ENCODE results near the gene TRIP12.

GRCh38 chr2:229818230-229818629, 103.6 kb downstream of the TRIP12 start:
- TF ChIP-seq, protein P1, sequence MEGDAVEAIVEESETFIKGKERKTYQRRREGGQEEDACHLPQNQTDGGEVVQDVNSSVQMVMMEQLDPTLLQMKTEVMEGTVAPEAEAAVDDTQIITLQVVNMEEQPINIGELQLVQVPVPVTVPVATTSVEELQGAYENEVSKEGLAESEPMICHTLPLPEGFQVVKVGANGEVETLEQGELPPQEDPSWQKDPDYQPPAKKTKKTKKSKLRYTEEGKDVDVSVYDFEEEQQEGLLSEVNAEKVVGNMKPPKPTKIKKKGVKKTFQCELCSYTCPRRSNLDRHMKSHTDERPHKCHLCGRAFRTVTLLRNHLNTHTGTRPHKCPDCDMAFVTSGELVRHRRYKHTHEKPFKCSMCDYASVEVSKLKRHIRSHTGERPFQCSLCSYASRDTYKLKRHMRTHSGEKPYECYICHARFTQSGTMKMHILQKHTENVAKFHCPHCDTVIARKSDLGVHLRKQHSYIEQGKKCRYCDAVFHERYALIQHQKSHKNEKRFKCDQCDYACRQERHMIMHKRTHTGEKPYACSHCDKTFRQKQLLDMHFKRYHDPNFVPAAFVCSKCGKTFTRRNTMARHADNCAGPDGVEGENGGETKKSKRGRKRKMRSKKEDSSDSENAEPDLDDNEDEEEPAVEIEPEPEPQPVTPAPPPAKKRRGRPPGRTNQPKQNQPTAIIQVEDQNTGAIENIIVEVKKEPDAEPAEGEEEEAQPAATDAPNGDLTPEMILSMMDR (conservative IDR thresholded peaks at IDR 0.05; ENCODE audit: low read length), result no peak
- TF ChIP-seq EZH2phosphoT487 (IDR thresholded peaks at IDR 0.05; ENCODE audit: borderline replicate concordance), result no peak

Data from Loucy (cell line).